Measurements from ENCODE around the gene PNP. TPM values are rescaled to one million over a fixed set of nuclear protein-coding genes. Genes with fewer than 3 reads are reported as not detected.
"Not testable (repeated sequence)": the region's sequence is repeated elsewhere in the genome, so short reads cannot be mapped to it uniquely, and the experiment has no call there.

The PNP gene
- total and polyA plus RNA-seq, 8 donors: 6.2 to 24.0 (median 9.2) TPM

- no peak overlapping the region for H3K27ac ChIP-seq
- no peak for DNase-seq
- H3K4me1 ChIP-seq: no peaks in the 10 kb centered on the region
- H3K36me3 ChIP-seq: no peaks in the 10 kb centered on the region
- no peak for ATAC-seq
- no peak overlapping the region for H3K4me3 ChIP-seq
- FAIRE-seq: no peak
- TF ChIP-seq CTCF (IDR thresholded peaks at IDR 0.05): no peak
- H3K27me3 ChIP-seq: no peaks in the 10 kb centered on the region
- no peaks in the 10 kb centered on the region for H3K9me3 ChIP-seq
- intact Hi-C loops (cut with DNase I): no loop called here
- WGBS, 2 donors: 84 to 86% methylated on average over 4 of the region's 4 CpGs
These were observed 29.9 kb downstream of the PNP start for GRCh38 chr14:20499108-20499507.

GRCh38 chr14:20499881-20500280 is 30.7 kb downstream of the PNP start:
- intact Hi-C loops (cut with DNase I): no loop called here
- Histone ChIP-seq H3K27ac (no peak overlapping the region), H3K36me3 (no peaks in the 10 kb centered on the region), H3K4me1 (no peaks in the 10 kb centered on the region), H3K4me3 (no peak overlapping the region), H3K9me3 (no peaks in the 10 kb centered on the region), H3K27me3 (no peaks in the 10 kb centered on the region)
- ATAC-seq (no peak), FAIRE-seq (no peak), DNase-seq (no peak)
- no peak for TF ChIP-seq CTCF (IDR thresholded peaks at IDR 0.05)
- 86% methylated on average over 5 of the region's 5 CpGs for WGBS, 2 donors

- H3K36me3 ChIP-seq: no peaks in the 10 kb centered on the region
- no peak for ATAC-seq
- H3K9me3 ChIP-seq: no peaks in the 10 kb centered on the region
- no peak overlapping the region for H3K27ac ChIP-seq
- no peaks in the 10 kb centered on the region for H3K27me3 ChIP-seq
- no peak overlapping the region for H3K4me3 ChIP-seq
- no peak for FAIRE-seq
- DNase-seq: no peak
- TF ChIP-seq CTCF (IDR thresholded peaks at IDR 0.05): no peak
- WGBS, 2 donors: 97% methylated on average over 2 of the region's 2 CpGs
- no peaks in the 10 kb centered on the region for H3K4me1 ChIP-seq
- intact Hi-C loops (cut with DNase I): no loop called here
These were observed 32.1 kb downstream of the PNP start for GRCh38 chr14:20501346-20501745.

GRCh38 chr14:20503898-20504297 is 34.7 kb downstream of the PNP start:
- 24 to 28% methylated on average over 6 of the region's 6 CpGs for WGBS, 2 donors
- Histone ChIP-seq H3K27ac (no peak overlapping the region), H3K4me3 (no peak overlapping the region), H3K9me3 (no peaks in the 10 kb centered on the region), H3K36me3 (no peaks in the 10 kb centered on the region), H3K4me1 (no peaks in the 10 kb centered on the region), H3K27me3 (no peaks in the 10 kb centered on the region)
- intact Hi-C loops (cut with DNase I): no loop called here
- peak in 1 of 4 donors; percentile 43 for ATAC-seq
- no peak for TF ChIP-seq CTCF (IDR thresholded peaks at IDR 0.05)
- FAIRE-seq: no peak
- DNase-seq: no peak

GRCh38 chr14:20506276-20506675 is 37.1 kb downstream of the PNP start:
- H3K4me1 ChIP-seq; H3K27ac ChIP-seq; H3K9me3 ChIP-seq; FAIRE-seq; H3K36me3 ChIP-seq; ATAC-seq; DNase-seq; H3K4me3 ChIP-seq; H3K27me3 ChIP-seq; intact Hi-C loops (cut with DNase I): not testable (repeated sequence)
- WGBS, 2 donors: 95 to 100% methylated on average over 4 to 25 of the region's 30 CpGs

- intact Hi-C loops (cut with DNase I); FAIRE-seq; H3K4me1 ChIP-seq; DNase-seq; ATAC-seq; H3K27me3 ChIP-seq; H3K9me3 ChIP-seq; H3K36me3 ChIP-seq; H3K4me3 ChIP-seq; H3K27ac ChIP-seq: not testable (repeated sequence)
- no CpG with 5 or more reads among the region's 30 CpGs for WGBS, 2 donors
These were observed 37.5 kb downstream of the PNP start for GRCh38 chr14:20506752-20507151.

GRCh38 chr14:20507537-20507936 is 38.3 kb downstream of the PNP start:
- H3K36me3 ChIP-seq; H3K4me1 ChIP-seq; H3K9me3 ChIP-seq; H3K27ac ChIP-seq; H3K27me3 ChIP-seq; FAIRE-seq; DNase-seq; intact Hi-C loops (cut with DNase I); H3K4me3 ChIP-seq; ATAC-seq: not testable (repeated sequence)
- WGBS, 2 donors: 74 to 75% methylated on average over 3 of the region's 3 CpGs
